Kidney epithelial cell (primary cell): ENCODE data around the gene NDUFAF5. TPM values are rescaled to one million over a fixed set of nuclear protein-coding genes. Genes with fewer than 3 reads are reported as not detected.
A peak's percentile ranks its signal among the peaks of the same experiment; 100 is the strongest.

Experiments used
- DNase-seq: peaks from one replicate; pipeline ENCODE4 v3.0.0-alpha.2; 2010; ENCODE audit warnings: low read depth
- H3K27me3 ChIP-seq: 2 replicates; pipeline ENCODE4 v1.6.0; 2011; ENCODE audit warnings: low read length; ENCODE audit not compliant: control insufficient read depth, insufficient read depth
- H3K36me3 ChIP-seq: 2 replicates; pipeline ENCODE4 v1.5.1; 2011; ENCODE audit warnings: low read length; ENCODE audit not compliant: control insufficient read depth, insufficient read depth
- H3K4me3 ChIP-seq: 2 replicates; pipeline ENCODE4 v1.5.1; 2011; ENCODE audit warnings: low read depth, mild to moderate bottlenecking, control low read depth, low read length
- total RNA-seq: library from RNA; depleted of rRNA; stranded (reverse); fragments of >200 nt; gene quantifications from 2 replicates; pipeline ENCODE4 v1.2.3, GENCODE V29; 2015
- TF ChIP-seq, protein P1 (sequence below): IDR thresholded peaks from 2 replicates; pipeline ENCODE4 v1.5.1; 2011; ENCODE audit warnings: mild to moderate bottlenecking, moderate library complexity, low read length, control low read depth, inconsistent platforms; ENCODE audit not compliant: insufficient read depth, poor library complexity, severe bottlenecking

NDUFAF5 gene
- total RNA-seq, 1 donor from 2014 or later, result 46.8 TPM

GRCh38 chr20:13772529-13772928 lies 12.3 kb upstream of the NDUFAF5 start:
- no peaks in the 10 kb centered on the region for H3K36me3 ChIP-seq

DNA sequence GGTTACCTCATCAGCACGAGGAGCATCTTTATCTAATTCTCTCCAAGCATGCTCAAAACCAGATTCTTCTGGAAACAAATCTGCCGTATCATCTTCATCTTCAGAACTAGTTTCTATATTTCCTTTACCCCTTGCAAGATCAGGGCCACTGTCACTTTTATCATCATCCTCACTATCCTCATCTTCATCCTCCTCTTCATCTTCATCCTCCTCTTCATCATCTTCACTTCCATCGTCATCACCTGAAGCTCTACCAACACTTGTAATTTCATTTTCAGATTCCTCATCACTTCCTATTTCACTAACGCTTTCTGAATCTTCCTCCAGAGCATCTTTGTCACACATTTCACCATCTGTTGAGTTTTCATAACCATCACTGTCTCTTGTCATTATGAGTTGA lies 9.0 kb upstream of the NDUFAF5 start:
- Histone ChIP-seq H3K27me3 (no peaks in the 10 kb centered on the region), H3K4me3 (no peak overlapping the region), H3K36me3 (no peaks in the 10 kb centered on the region)
- DNase-seq, result no peak
- TF ChIP-seq, protein P1, sequence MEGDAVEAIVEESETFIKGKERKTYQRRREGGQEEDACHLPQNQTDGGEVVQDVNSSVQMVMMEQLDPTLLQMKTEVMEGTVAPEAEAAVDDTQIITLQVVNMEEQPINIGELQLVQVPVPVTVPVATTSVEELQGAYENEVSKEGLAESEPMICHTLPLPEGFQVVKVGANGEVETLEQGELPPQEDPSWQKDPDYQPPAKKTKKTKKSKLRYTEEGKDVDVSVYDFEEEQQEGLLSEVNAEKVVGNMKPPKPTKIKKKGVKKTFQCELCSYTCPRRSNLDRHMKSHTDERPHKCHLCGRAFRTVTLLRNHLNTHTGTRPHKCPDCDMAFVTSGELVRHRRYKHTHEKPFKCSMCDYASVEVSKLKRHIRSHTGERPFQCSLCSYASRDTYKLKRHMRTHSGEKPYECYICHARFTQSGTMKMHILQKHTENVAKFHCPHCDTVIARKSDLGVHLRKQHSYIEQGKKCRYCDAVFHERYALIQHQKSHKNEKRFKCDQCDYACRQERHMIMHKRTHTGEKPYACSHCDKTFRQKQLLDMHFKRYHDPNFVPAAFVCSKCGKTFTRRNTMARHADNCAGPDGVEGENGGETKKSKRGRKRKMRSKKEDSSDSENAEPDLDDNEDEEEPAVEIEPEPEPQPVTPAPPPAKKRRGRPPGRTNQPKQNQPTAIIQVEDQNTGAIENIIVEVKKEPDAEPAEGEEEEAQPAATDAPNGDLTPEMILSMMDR, result no peak

More at GRCh38 chr20:13772529-13772928, 12.3 kb upstream of the NDUFAF5 start:
- no peak overlapping the region for H3K4me3 ChIP-seq
- DNase-seq, result no peak
- TF ChIP-seq, protein P1, result no peak
- no peaks in the 10 kb centered on the region for H3K27me3 ChIP-seq

DNA sequence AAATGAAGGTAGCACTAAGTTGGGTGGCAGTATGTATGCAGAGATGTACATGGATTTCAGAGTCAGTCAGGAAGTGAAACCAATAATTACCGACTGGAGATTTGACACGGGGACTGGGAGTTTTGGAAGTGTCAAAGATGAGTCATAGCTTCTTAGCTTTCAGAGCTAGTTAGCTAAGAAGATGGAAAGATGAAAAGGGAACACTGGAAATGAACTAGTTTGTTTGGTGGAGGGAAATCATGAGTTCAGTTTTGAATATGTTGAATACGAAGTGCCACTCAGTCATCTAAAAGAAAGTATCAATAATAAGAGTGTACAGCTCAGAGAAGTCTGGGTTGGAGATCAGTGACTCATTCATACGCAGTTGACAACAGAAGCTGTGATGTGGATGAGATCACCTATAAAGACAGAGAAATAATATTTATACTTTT lies 7.6 kb upstream of the NDUFAF5 start:
- peaks cover 2% of the 10 kb centered on the region for H3K36me3 ChIP-seq
- no peaks in the 10 kb centered on the region for H3K27me3 ChIP-seq
- TF ChIP-seq, protein P1, result no peak
- DNase-seq, result no peak
- no peak overlapping the region for H3K4me3 ChIP-seq

DNA sequence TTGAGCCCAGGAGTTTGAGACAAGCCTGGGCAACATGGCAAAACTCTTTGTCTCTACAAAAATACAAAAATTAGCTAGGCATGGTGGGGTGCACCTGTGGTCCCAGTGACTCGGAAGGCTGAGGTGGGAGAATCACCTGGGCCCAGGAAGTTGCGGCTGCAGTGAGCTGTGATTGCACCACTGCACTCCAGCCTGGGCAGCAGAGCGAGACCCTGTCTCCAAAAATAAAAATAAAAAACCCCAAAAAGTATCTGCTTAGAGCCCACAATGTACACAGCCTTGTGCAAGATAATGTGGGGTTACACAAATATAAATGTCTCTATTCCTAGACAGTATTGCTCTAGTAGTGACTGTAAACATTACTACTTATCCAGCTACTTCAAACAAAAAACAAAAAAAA lies 6.0 kb upstream of the NDUFAF5 start:
- Histone ChIP-seq H3K36me3 (peaks cover 2% of the 10 kb centered on the region), H3K27me3 (no peaks in the 10 kb centered on the region), H3K4me3 (no peak overlapping the region)
- TF ChIP-seq, protein P1, result no peak
- no peak for DNase-seq

DNA sequence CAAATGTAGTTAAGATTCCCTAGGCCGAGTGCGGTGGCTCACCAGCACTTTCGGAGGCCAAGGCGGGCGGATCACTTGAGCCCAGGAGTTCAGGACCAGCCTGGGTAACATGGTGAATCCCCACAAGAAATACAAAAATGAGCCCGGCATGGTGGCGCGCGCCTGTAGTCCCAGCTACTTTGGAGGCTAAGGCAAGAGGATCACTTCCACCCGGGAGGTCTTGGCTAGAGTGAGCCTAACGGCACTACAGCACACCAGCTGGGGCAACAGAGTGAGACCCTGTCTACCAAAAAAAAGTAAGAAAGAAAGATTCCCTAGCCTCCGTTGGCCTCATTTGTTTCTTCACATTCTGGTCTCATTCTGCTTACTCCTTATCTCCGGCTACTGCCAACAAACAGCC lies 1.3 kb upstream of the NDUFAF5 start:
- H3K4me3 ChIP-seq, result peak overlapping the region; percentile 5
- TF ChIP-seq, protein P1, result no peak
- no peaks in the 10 kb centered on the region for H3K27me3 ChIP-seq
- no peak for DNase-seq
- peaks cover 2% of the 10 kb centered on the region for H3K36me3 ChIP-seq

GRCh38 chr20:13784271-13784892 lies 446 bp upstream of the NDUFAF5 start:
- H3K4me3 ChIP-seq, result peak overlapping the region; percentile 97
- H3K27me3 ChIP-seq, result no peaks in the 10 kb centered on the region
- DNase-seq, result no peak
- peaks cover 2% of the 10 kb centered on the region for H3K36me3 ChIP-seq
- TF ChIP-seq, protein P1, result no peak
